IMR-90 (cell line): ENCODE data around the gene PCGF5. TPM values are rescaled to one million over a fixed set of nuclear protein-coding genes. Genes with fewer than 3 reads are reported as not detected.

ENCODE experiments used
- ATAC-seq: fragments of 200-7000 bp; cut with Tn5 transposase; 2 replicates; pipeline ENCODE4 v1.9.1; 2020; ENCODE audit warnings: low read depth, mild to moderate bottlenecking, moderate library complexity
- BruUV-seq: library from RNA; stranded (reverse); fragments of 400-500 nt; replicated peaks from 2 replicates; lab custom pipeline; 2021; lab: Mats Ljungman, UMichigan
- CTCF ChIA-PET: fragments of 300-600 bp; formaldehyde crosslinking; extraction: SDS; loops from one replicate; lab custom pipeline; 2021; ENCODE audit warnings: antibody characterized with exemption; lab: Yijun Ruan, JAX
- POLR2A ChIA-PET: fragments of 300-600 bp; sonication (Branson Sonifier 250); formaldehyde crosslinking; loops from one replicate; lab custom pipeline; 2022; ENCODE audit warnings: antibody characterized with exemption; ENCODE audit not compliant: unreplicated experiment; lab: Charles Lee
- DNase-seq: peaks from one replicate; pipeline ENCODE4 v3.0.0; 2013
- H2AFZ ChIP-seq: replicated peaks from 2 replicates; pipeline ENCODE3; 2013; ENCODE audit warnings: low read length, mild to moderate bottlenecking; ENCODE audit not compliant: poor library complexity
- H2AK5ac ChIP-seq: 2 replicates; pipeline ENCODE4 v1.6.1; 2013; ENCODE audit warnings: low read depth, low read length, inconsistent platforms
- H2AK9ac ChIP-seq: replicated peaks from 2 replicates; pipeline ENCODE3; 2013; ENCODE audit warnings: mild to moderate bottlenecking, low read depth, low read length, moderate library complexity; ENCODE audit not compliant: poor library complexity
- H2BK120ac ChIP-seq: 2 replicates; pipeline ENCODE4 v1.6.1; 2013; ENCODE audit warnings: low read depth, low read length, inconsistent platforms
- H2BK15ac ChIP-seq: 3 replicates; pipeline ENCODE4 v1.6.1; 2013; ENCODE audit warnings: low read depth, low read length, inconsistent platforms
- H2BK20ac ChIP-seq: 2 replicates; pipeline ENCODE4 v1.6.1; 2013; ENCODE audit warnings: low read depth, mild to moderate bottlenecking, inconsistent platforms, low read length, moderate library complexity
- H2BK5ac ChIP-seq: 2 replicates; pipeline ENCODE4 v1.6.1; 2013; ENCODE audit warnings: mild to moderate bottlenecking, low read depth, low read length, inconsistent platforms; ENCODE audit not compliant: poor library complexity, severe bottlenecking
- H3K14ac ChIP-seq: replicated peaks from 2 replicates; pipeline ENCODE4 v1.6.1; 2013; ENCODE audit warnings: low read depth, low read length, inconsistent platforms
- H3K18ac ChIP-seq: 2 replicates; pipeline ENCODE4 v1.6.1; 2013; ENCODE audit warnings: low read depth, low read length, control low read depth
- H3K23ac ChIP-seq: 2 replicates; pipeline ENCODE4 v1.6.1; 2013; ENCODE audit warnings: low read depth, low read length, inconsistent platforms
- H3K27ac ChIP-seq: 2 replicates; pipeline ENCODE4 v1.5.1; 2013; ENCODE audit warnings: mild to moderate bottlenecking, control low read depth, low read length; ENCODE audit not compliant: insufficient read depth
- H3K27me3 ChIP-seq: 2 replicates; pipeline ENCODE4 v1.6.1; 2013; ENCODE audit warnings: low read length; ENCODE audit not compliant: control insufficient read depth, insufficient read depth
- H3K36me3 ChIP-seq: 2 replicates; pipeline ENCODE4 v1.6.1; 2013; ENCODE audit warnings: low read length, mixed read lengths; ENCODE audit not compliant: control insufficient read depth, insufficient read depth
- H3K4ac ChIP-seq: 2 replicates; pipeline ENCODE4 v1.6.1; 2013; ENCODE audit warnings: low read depth, low read length, inconsistent platforms
- H3K4me1 ChIP-seq: 2 replicates; pipeline ENCODE4 v1.6.1; 2013; ENCODE audit warnings: low read length, mixed read lengths; ENCODE audit not compliant: control insufficient read depth, insufficient read depth
- H3K4me2 ChIP-seq: 2 replicates; pipeline ENCODE4 v1.6.1; 2013; ENCODE audit warnings: low read depth, mild to moderate bottlenecking, control low read depth, low read length, moderate library complexity
- H3K4me3 ChIP-seq: 2 replicates; pipeline ENCODE4 v1.5.1; 2013; ENCODE audit warnings: low read depth, mild to moderate bottlenecking, control low read depth, low read length, moderate library complexity; ENCODE audit not compliant: insufficient read depth
- H3K56ac ChIP-seq: 2 replicates; pipeline ENCODE4 v1.6.1; 2013; ENCODE audit warnings: low read length, inconsistent platforms; ENCODE audit not compliant: insufficient read depth; ENCODE audit errors: extremely low read depth
- H3K79me1 ChIP-seq, 2 experiments: 2 replicates each; pipeline ENCODE4 v1.6.1; 2013; ENCODE audit warnings: low read length in 2 of 2, inconsistent platforms in 1 of 2, low read depth in 1 of 2
- H3K9ac ChIP-seq: 2 replicates; pipeline ENCODE4 v1.6.1; 2013; ENCODE audit warnings: low read depth, low read length, control low read depth
- H3K9me1 ChIP-seq: 2 replicates; pipeline ENCODE4 v1.6.1; 2013; ENCODE audit warnings: low read length, inconsistent platforms; ENCODE audit not compliant: insufficient read depth
- H3K9me3 ChIP-seq: 2 replicates; pipeline ENCODE4 v1.6.1; 2013; ENCODE audit warnings: low read length; ENCODE audit not compliant: control insufficient read depth, insufficient read depth
- H4K20me1 ChIP-seq: 2 replicates; pipeline ENCODE4 v1.6.1; 2013; ENCODE audit warnings: low read length, inconsistent platforms; ENCODE audit not compliant: insufficient read depth
- H4K5ac ChIP-seq: 2 replicates; pipeline ENCODE4 v1.6.1; 2013; ENCODE audit warnings: mild to moderate bottlenecking, low read depth, low read length, control low read depth
- H4K8ac ChIP-seq, 2 experiments: 2 replicates each; pipeline ENCODE4 v1.6.1; 2013; ENCODE audit warnings: low read depth in 2 of 2, low read length in 2 of 2, control low read depth in 1 of 2, inconsistent platforms in 1 of 2
- H4K91ac ChIP-seq: 2 replicates; pipeline ENCODE4 v1.6.1; 2013; ENCODE audit warnings: low read depth, low read length, inconsistent platforms; ENCODE audit not compliant: insufficient read depth
- FOS ChIP-seq: fragments of 150-350 bp; IDR thresholded peaks from 2 replicates; pipeline ENCODE4 v1.6.1; 2016; ENCODE audit warnings: low read depth, low read length
- MAFK ChIP-seq: IDR thresholded peaks from 2 replicates; pipeline ENCODE4 v1.6.1; 2012; ENCODE audit warnings: low read depth, low read length, improper control_type of control experiment
- NFE2L2 ChIP-seq: fragments of 150-350 bp; IDR thresholded peaks from 2 replicates; pipeline ENCODE4 v1.6.1; 2016; ENCODE audit warnings: low read depth, mild to moderate bottlenecking, low read length
- POLR2A ChIP-seq: IDR thresholded peaks from 2 replicates; pipeline ENCODE4 v1.6.1; 2012; ENCODE audit warnings: mild to moderate bottlenecking, low read depth, low read length
- SMC3 ChIP-seq: fragments of 150-350 bp; IDR thresholded peaks from 2 replicates; pipeline ENCODE4 v1.6.1; 2016; ENCODE audit warnings: low read depth, mild to moderate bottlenecking, antibody characterized with exemption, low read length, moderate library complexity
- dilution Hi-C: fragments of 300-500 bp; cut with HindIII; formaldehyde crosslinking; loops from one replicate; pipeline ENCODE4 v1.14.3; 2018; ENCODE audit warnings: low sequenced_read_pairs; ENCODE audit not compliant: unreplicated experiment
- in situ Hi-C: fragments of 300-500 bp; cut with MboI; formaldehyde crosslinking; loops from 3 replicates; pipeline ENCODE4 v1.14.3; 2019; ENCODE audit warnings: low sequenced_read_pairs, inconsistent platforms, mixed read lengths
- intact Hi-C: fragments of 100-400 bp; cut with micrococcal nuclease; formaldehyde crosslinking; loops from 2 replicates; pipeline ENCODE4 v1.10.0; 2022
- polyA plus RNA-seq, 3 experiments: library from polyadenylated mRNA; depleted of rRNA; stranded (reverse); fragments of >200 nt; gene quantifications; 2 replicates each; pipeline ENCODE4 v1.2.3, GENCODE V29; 2012; ENCODE audit warnings: low replicate concordance in 1 of 3
- total RNA-seq: library from RNA; depleted of rRNA; stranded (reverse); fragments of >200 nt; gene quantifications from 2 replicates; pipeline ENCODE4 v1.2.3, GENCODE V29; 2012
- TF ChIP-seq, protein P1 (sequence below): conservative IDR thresholded peaks from 2 replicates; pipeline ENCODE4 v1.5.1; 2012; ENCODE audit warnings: mild to moderate bottlenecking, low read depth, low read length, improper control_type of control experiment
- TF ChIP-seq, protein P2 (sequence below): fragments of 150-350 bp; IDR thresholded peaks from 2 replicates; pipeline ENCODE4 v1.6.1; 2016; ENCODE audit warnings: low read depth, mild to moderate bottlenecking, low read length, moderate library complexity, borderline replicate concordance

Gene PCGF5
- total and polyA plus RNA-seq, 2 of the 4 experiments (the other 2 are of a cell fraction): 9.0 to 18.1 TPM

DNA sequence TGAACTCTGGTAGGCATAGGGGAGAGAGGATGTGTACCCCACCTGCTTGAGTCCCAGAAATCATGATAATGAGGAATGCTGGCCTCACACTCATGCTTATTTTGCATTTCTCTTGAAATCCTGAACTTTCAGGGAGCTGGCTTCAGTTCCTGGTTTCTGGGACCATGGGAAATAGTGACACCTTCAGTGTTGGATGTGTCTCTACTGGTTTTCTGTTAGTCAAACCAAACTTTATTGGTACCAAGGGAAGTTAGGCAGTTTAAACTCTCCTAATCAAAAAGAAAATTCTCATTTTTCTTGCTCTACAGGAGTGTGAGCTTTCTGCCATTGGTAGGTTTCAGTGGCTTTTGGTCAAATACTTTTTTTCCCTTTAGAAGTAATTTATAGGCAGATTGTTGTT is 11.8 kb upstream of the PCGF5 start:
- ChIA-PET POLR2A (no interaction called here), CTCF (no interaction called here)
- Histone ChIP-seq H2AK9ac (no peak overlapping the region), H3K36me3 (no peaks in the 10 kb centered on the region), H2BK20ac (no peak overlapping the region), H2AK5ac (no peak overlapping the region), H4K5ac (no peak overlapping the region), H2BK15ac (no peak overlapping the region), H3K9me1 (no peaks in the 10 kb centered on the region; the same call in 1 of the 2 replicates), H3K18ac (no peak overlapping the region), H3K14ac (no peak overlapping the region), H4K20me1 (peaks cover 6% of the 10 kb centered on the region; the same call in 1 of the 2 replicates), H2BK120ac (no peak overlapping the region), H3K4me1 (peaks cover 2% of the 10 kb centered on the region; the same call in 1 of the 2 replicates), H2AFZ (no peak overlapping the region), H4K91ac (no peak overlapping the region), H3K56ac (no peak overlapping the region), H3K27me3 (no peaks in the 10 kb centered on the region), H3K27ac (no peak overlapping the region), H3K4ac (no peak overlapping the region), H3K9ac (no peak overlapping the region), H3K79me1 (peaks cover 31 to 40% of the 10 kb centered on the region in 2 experiments), H2BK5ac (no peak overlapping the region), H3K4me2 (no peak overlapping the region), H3K4me3 (no peak overlapping the region), H3K9me3 (no peaks in the 10 kb centered on the region), H4K8ac (no peak overlapping the region), H3K23ac (no peak overlapping the region)
- ATAC-seq (no peak), DNase-seq (no peak)
- TF ChIP-seq NFE2L2 (no peak), POLR2A (no peak), FOS (no peak), MAFK (no peak), SMC3 (no peak)
- TF ChIP-seq, protein P1, sequence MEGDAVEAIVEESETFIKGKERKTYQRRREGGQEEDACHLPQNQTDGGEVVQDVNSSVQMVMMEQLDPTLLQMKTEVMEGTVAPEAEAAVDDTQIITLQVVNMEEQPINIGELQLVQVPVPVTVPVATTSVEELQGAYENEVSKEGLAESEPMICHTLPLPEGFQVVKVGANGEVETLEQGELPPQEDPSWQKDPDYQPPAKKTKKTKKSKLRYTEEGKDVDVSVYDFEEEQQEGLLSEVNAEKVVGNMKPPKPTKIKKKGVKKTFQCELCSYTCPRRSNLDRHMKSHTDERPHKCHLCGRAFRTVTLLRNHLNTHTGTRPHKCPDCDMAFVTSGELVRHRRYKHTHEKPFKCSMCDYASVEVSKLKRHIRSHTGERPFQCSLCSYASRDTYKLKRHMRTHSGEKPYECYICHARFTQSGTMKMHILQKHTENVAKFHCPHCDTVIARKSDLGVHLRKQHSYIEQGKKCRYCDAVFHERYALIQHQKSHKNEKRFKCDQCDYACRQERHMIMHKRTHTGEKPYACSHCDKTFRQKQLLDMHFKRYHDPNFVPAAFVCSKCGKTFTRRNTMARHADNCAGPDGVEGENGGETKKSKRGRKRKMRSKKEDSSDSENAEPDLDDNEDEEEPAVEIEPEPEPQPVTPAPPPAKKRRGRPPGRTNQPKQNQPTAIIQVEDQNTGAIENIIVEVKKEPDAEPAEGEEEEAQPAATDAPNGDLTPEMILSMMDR: no peak
- TF ChIP-seq, protein P2, sequence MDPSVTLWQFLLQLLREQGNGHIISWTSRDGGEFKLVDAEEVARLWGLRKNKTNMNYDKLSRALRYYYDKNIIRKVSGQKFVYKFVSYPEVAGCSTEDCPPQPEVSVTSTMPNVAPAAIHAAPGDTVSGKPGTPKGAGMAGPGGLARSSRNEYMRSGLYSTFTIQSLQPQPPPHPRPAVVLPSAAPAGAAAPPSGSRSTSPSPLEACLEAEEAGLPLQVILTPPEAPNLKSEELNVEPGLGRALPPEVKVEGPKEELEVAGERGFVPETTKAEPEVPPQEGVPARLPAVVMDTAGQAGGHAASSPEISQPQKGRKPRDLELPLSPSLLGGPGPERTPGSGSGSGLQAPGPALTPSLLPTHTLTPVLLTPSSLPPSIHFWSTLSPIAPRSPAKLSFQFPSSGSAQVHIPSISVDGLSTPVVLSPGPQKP: no peak
- in situ Hi-C loops (no loop called here), dilution Hi-C loops (no loop called here), intact Hi-C loops (no loop called here)
- BruUV-seq: no TSS peak
